AG09319 (cell line): ENCODE results near the gene IQCE.

Experiments used
- DNase-seq: peaks from one replicate; pipeline ENCODE4 v3.0.0-alpha.2; 2010; ENCODE audit warnings: low read depth; ENCODE audit errors: extremely low read depth
- TF ChIP-seq, protein P1 (sequence below): IDR thresholded peaks from 2 replicates; pipeline ENCODE4 v1.5.1; 2011; ENCODE audit warnings: low read depth, mild to moderate bottlenecking, inconsistent platforms, low read length, moderate library complexity

The IQCE gene

DNA sequence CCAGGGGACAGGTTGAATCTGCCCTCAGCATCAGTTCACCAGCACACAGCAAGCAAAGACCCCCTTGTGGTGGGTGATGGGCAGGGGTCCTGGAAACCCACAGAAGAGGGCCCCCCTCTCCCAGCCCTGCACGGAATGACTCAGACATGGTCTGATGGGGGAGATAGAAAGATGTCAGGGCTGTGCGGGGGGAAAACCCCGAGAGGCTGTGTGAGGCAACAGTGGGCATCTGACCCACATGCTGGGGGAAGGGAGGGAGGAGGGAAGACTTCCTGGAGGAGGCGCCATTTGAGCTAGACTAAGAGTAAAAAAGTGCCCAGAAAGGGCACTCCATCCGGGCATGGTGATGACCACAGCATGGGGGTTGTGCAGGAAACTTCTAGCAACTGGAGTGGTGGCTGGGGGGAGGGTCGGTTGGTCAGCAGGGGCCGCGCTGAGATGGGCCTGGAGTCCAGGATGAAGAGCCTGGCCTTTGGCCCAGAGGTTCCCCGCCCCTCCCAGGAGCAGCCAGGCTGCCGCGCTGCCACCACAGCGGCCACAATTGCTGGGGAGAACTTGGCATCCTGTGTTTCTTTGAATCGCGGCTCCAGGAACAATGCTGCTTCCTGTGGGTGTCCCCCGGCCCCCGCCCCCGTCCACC, 36.7 kb upstream of the IQCE start:
- DNase-seq: no peak
- TF ChIP-seq, protein P1, sequence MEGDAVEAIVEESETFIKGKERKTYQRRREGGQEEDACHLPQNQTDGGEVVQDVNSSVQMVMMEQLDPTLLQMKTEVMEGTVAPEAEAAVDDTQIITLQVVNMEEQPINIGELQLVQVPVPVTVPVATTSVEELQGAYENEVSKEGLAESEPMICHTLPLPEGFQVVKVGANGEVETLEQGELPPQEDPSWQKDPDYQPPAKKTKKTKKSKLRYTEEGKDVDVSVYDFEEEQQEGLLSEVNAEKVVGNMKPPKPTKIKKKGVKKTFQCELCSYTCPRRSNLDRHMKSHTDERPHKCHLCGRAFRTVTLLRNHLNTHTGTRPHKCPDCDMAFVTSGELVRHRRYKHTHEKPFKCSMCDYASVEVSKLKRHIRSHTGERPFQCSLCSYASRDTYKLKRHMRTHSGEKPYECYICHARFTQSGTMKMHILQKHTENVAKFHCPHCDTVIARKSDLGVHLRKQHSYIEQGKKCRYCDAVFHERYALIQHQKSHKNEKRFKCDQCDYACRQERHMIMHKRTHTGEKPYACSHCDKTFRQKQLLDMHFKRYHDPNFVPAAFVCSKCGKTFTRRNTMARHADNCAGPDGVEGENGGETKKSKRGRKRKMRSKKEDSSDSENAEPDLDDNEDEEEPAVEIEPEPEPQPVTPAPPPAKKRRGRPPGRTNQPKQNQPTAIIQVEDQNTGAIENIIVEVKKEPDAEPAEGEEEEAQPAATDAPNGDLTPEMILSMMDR: no peak

- no peak for DNase-seq
- TF ChIP-seq, protein P1: no peak
These were observed 35.9 kb upstream of the IQCE start for GRCh38 chr7:2522780-2523433.

DNA sequence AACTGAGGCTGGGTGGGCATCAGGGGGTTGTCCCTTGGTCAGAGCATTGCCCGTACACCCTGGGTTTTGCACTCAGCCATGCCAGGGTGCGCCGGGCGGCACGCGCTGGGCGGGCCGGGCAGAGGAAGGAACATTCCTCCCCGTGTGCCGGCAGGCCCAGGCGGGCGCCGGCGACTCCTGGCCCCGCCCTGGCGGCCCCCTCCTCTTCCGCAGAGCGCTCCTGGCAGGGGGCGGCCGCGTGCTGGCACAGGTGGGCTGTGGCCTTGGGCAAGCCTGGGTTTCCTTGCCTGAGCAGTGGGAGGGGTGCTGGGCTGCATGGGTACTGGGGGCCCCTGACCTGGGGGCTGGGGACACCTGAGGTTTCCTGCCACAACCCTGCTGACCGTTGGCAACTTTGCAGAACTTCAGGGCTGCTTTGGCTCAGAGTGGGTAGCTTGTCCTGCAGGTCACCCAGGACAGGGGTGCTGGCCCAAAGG, 35.3 kb upstream of the IQCE start:
- no peak for DNase-seq
- TF ChIP-seq, protein P1: no peak

- TF ChIP-seq, protein P1: no peak
- DNase-seq: no peak
These were observed 34.6 kb upstream of the IQCE start for GRCh38 chr7:2523941-2524807.

DNA sequence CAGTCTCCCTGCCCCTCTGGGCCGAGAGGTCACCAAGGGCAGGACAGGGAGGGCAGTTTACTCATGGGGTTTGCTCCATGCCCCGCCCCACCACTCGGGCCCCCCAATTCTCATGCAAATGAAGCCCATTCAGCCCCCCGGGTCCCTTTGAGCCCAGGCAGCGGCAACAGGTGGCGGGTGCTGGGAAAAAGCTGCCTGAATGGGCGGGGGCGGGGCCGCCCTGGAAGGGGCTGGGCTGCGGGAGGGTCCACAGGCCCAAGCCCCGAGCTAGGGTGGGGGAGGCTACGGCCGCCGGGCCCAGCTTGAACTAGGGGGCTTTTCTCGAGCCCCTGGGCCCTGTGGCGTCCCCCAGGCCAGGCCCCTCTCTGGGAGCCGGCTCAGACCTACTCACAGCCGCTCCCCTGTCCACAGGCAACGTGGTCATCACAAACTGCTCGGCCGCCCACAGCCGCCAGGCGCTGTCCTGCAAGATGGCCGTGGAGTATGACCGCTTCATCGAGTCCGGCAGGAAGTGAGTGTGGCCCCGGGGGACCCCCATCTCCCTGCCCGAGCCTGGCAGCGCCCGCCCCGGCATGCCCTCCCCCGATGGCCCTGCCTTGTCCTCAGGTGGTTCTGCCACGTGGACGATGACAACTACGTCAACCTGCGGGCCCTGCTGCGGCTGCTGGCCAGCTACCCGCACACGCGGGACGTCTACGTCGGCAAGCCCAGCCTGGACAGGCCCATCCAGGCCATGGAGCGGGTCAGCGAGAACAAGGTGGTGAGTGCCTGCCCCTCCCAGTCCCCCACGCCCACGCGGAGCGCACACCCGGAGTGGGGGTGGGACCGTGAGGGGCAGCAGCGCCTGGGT, 33.7 kb upstream of the IQCE start:
- DNase-seq: no peak
- TF ChIP-seq, protein P1: no peak

DNA sequence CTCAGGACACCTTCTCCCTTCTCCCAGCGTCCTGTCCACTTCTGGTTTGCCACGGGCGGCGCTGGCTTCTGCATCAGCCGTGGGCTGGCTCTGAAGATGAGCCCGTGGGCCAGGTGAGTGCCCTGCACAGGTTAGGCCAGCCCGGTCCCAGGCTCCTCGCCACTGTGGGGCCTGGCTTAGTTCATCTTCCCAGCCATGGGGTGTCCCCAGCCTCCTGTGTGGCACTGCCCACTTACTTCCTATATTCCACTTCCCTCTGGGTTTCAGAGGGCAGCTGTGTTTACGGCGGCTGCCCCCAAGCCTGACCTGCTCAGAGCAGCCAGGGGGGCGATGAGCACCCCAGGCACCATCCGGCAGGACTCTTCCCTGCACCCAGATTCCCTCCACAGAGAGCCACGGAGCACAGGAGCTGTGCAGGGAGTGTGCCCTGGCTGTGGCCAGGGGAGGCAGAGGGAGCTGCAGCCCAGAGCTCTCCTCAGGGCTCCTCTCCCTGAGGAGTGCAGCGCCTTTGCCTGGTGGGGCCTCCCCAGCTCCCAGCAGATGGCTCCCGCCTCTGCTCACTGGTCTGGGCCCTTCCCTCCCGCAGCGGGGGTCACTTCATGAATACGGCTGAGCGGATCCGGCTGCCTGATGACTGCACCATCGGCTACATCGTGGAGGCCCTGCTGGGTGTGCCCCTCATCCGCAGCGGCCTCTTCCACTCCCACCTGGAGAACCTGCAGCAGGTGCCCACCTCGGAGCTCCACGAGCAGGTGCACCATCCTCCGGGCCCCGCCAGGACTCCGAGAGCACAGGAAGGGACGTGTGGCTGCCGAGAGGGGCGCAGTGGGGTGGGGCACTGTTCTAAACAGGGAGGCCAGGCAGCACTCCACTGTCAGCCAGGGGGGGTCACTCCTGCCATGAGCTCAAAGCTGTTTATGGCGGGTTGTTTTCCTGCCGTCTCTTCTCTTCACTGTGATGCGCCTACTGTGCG, 32.8 kb upstream of the IQCE start:
- no peak for DNase-seq
- TF ChIP-seq, protein P1: no peak
